GM23338 (cell line): ENCODE measurements around the gene NLGN3.

Source experiments
- CREB1 ChIP-seq: fragments of 250-450 bp; sonication (Bioruptor Pico); IDR thresholded peaks from 2 replicates; pipeline ENCODE4 v1.5.0; 2020; ENCODE audit warnings: low read depth, mild to moderate bottlenecking, moderate library complexity
- EZH2 ChIP-seq: fragments of 200-600 bp; sonication (generic); IDR thresholded peaks from one replicate; pipeline ENCODE4 v1.8.0; 2017; ENCODE audit warnings: antibody characterized with exemption, mild to moderate bottlenecking, low read depth; ENCODE audit not compliant: unreplicated experiment
- TF ChIP-seq, protein P1 (sequence below), 2 experiments: fragments of 200-600 bp in 1 of 2; sonication (generic) in 1 of 2; conservative IDR thresholded peaks; 2 replicates each; pipeline versions ENCODE4 v1.5.1 to v1.6.1; 2016 to 2017; ENCODE audit warnings: antibody characterized with exemption in 2 of 2, low read depth in 2 of 2, mild to moderate bottlenecking in 2 of 2, moderate library complexity in 1 of 2

- TF ChIP-seq EZH2, result no peak
- TF ChIP-seq, protein P1, sequence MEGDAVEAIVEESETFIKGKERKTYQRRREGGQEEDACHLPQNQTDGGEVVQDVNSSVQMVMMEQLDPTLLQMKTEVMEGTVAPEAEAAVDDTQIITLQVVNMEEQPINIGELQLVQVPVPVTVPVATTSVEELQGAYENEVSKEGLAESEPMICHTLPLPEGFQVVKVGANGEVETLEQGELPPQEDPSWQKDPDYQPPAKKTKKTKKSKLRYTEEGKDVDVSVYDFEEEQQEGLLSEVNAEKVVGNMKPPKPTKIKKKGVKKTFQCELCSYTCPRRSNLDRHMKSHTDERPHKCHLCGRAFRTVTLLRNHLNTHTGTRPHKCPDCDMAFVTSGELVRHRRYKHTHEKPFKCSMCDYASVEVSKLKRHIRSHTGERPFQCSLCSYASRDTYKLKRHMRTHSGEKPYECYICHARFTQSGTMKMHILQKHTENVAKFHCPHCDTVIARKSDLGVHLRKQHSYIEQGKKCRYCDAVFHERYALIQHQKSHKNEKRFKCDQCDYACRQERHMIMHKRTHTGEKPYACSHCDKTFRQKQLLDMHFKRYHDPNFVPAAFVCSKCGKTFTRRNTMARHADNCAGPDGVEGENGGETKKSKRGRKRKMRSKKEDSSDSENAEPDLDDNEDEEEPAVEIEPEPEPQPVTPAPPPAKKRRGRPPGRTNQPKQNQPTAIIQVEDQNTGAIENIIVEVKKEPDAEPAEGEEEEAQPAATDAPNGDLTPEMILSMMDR (conservative IDR thresholded peaks at IDR 0.05; ENCODE audit: low read depth in 2 of 2), result no peak
- no peak for TF ChIP-seq CREB1 (CRISPR knock-in tag)
Observed at GRCh38 chrX:71214152-71214551, 69.5 kb downstream of the NLGN3 start.
